ENCODE measurements around the gene FRY.

Gene FRY

GRCh38 chr13:32107973-32108372 is 76.4 kb downstream of the FRY start:
- DNase-seq (ENCODE audit: low spot score): no peak
- ChIA-PET POLR2A (ENCODE audit: low non-redundant PET) (no interaction called here), CTCF (no interaction called here)
- no peak for TF ChIP-seq CTCF (conservative IDR thresholded peaks at IDR 0.05; ENCODE audit: low read depth)
- H3K27ac ChIP-seq: no peak overlapping the region

GRCh38 chr13:32113532-32113931 is 82.0 kb downstream of the FRY start:
- no peak for DNase-seq (ENCODE audit: low spot score)
- no peak for TF ChIP-seq CTCF (conservative IDR thresholded peaks at IDR 0.05; ENCODE audit: low read depth)
- ChIA-PET CTCF (no interaction called here), POLR2A (ENCODE audit: low non-redundant PET) (no interaction called here)
- H3K27ac ChIP-seq: no peak overlapping the region

GRCh38 chr13:32114284-32114950 is 82.8 kb downstream of the FRY start:
- ChIA-PET CTCF (no interaction called here), POLR2A (ENCODE audit: low non-redundant PET) (no interaction called here)
- no peak for DNase-seq (ENCODE audit: low spot score)
- TF ChIP-seq CTCF (conservative IDR thresholded peaks at IDR 0.05; ENCODE audit: low read depth): no peak
- no peak overlapping the region for H3K27ac ChIP-seq

- ChIA-PET CTCF (no interaction called here), POLR2A (ENCODE audit: low non-redundant PET) (no interaction called here)
- no peak for TF ChIP-seq CTCF (conservative IDR thresholded peaks at IDR 0.05; ENCODE audit: low read depth)
- no peak overlapping the region for H3K27ac ChIP-seq
- no peak for DNase-seq (ENCODE audit: low spot score)
These were observed 83.5 kb downstream of the FRY start for GRCh38 chr13:32115066-32115465.

GRCh38 chr13:32116210-32116609 is 84.6 kb downstream of the FRY start:
- no peak for TF ChIP-seq CTCF (conservative IDR thresholded peaks at IDR 0.05; ENCODE audit: low read depth)
- ChIA-PET POLR2A (ENCODE audit: low non-redundant PET) (no interaction called here), CTCF (no interaction called here)
- no peak for DNase-seq (ENCODE audit: low spot score)
- no peak overlapping the region for H3K27ac ChIP-seq

GRCh38 chr13:32117001-32117400 is 85.4 kb downstream of the FRY start:
- ChIA-PET CTCF (no interaction called here), POLR2A (ENCODE audit: low non-redundant PET) (no interaction called here)
- DNase-seq (ENCODE audit: low spot score): no peak
- no peak for TF ChIP-seq CTCF (conservative IDR thresholded peaks at IDR 0.05; ENCODE audit: low read depth)
- no peak overlapping the region for H3K27ac ChIP-seq

GRCh38 chr13:32117701-32118100 is 86.1 kb downstream of the FRY start:
- ChIA-PET CTCF (no interaction called here), POLR2A (ENCODE audit: low non-redundant PET) (no interaction called here)
- no peak for DNase-seq (ENCODE audit: low spot score)
- TF ChIP-seq CTCF (conservative IDR thresholded peaks at IDR 0.05; ENCODE audit: low read depth): no peak
- no peak overlapping the region for H3K27ac ChIP-seq

All from RWPE1 (cell line).